Activated naive CD8-positive, alpha-beta T cell treated with anti-CD3 and anti-CD28 coated beads, Interleukin-2, amount 10 ng/mL, durations not matched to agents 7 days and 5 days (primary cell): Measurements from ENCODE around the gene SLC6A9. TPM values are rescaled to one million over a fixed set of nuclear protein-coding genes. Genes with fewer than 3 reads are reported as not detected.

Experiments
- ATAC-seq: fragments of 150-1000 bp; cut with Tn5 transposase; one replicate; pipeline ENCODE4 v1.10.0; 2021; ENCODE audit warnings: low read depth, moderate library complexity
- POLR2A ChIA-PET: fragments of 350-600 bp; sonication (Branson Sonifier 250); formaldehyde crosslinking; loops from one replicate; lab custom pipeline; 2021; ENCODE audit warnings: antibody characterized with exemption; lab: Charles Lee
- DNase-seq: peaks from one replicate; pipeline ENCODE4 v3.0.0; 2021
- H3K27ac Mint-ChIP-seq: one replicate; pipeline ENCODE4 v1.8.0; 2022; ENCODE audit warnings: mild to moderate bottlenecking, mixed read lengths
- H3K27me3 Mint-ChIP-seq: one replicate; pipeline ENCODE4 v1.8.0; 2022; ENCODE audit warnings: mild to moderate bottlenecking, moderate library complexity, mixed read lengths
- H3K36me3 Mint-ChIP-seq: one replicate; pipeline ENCODE4 v1.8.0; 2021; ENCODE audit warnings: mild to moderate bottlenecking, mixed read lengths
- H3K4me1 Mint-ChIP-seq: one replicate; pipeline ENCODE4 v1.8.0; 2021; ENCODE audit warnings: mixed read lengths
- H3K4me3 Mint-ChIP-seq: one replicate; pipeline ENCODE4 v1.8.0; 2022; ENCODE audit warnings: mild to moderate bottlenecking, moderate library complexity, mixed read lengths
- H3K9me3 Mint-ChIP-seq: one replicate; pipeline ENCODE4 v1.8.0; 2021; ENCODE audit warnings: mixed read lengths
- total RNA-seq, 2 experiments: library from RNA; stranded (reverse); gene quantifications; one replicate each; pipeline ENCODE4 v1.2.3, GENCODE V29; 2021

Gene SLC6A9
- total RNA-seq, 2 experiments from 2014 or later = 1.9 to 3.0 TPM

DNA sequence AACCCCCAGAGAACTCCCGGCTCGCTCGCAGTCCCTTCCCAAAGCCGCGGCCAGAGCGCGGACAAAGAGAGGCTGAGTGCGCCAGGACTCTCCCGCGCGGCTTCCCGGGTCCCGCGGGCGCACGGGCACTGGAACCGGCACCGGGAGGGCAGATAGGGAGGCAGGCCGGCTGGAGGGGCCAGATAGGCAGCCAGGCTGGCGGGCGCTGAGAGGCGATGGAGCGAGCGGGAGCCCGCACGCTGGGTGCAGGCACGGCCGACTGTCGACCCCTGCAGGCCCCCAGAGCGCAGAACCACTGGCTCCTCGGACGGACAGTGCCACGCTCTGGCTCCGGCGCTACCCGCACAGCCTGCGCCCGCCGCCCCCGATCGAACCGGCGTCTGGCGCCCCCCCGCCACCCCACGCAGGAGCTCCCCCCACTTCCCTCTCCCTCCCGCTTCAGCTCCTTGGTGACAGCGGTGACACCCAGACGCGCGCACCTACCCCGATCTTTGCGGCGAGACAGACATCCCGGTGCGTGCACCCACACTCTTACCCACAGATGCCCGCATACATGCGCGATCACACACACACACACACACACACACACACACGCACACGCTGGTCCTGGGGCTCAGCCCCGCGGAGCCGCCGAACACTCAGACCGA lies 534 bp downstream of the SLC6A9 start:
- peaks cover 12% of the 10 kb centered on the region for H3K4me1 Mint-ChIP-seq
- H3K9me3 Mint-ChIP-seq = no peaks in the 10 kb centered on the region
- H3K36me3 Mint-ChIP-seq = no peaks in the 10 kb centered on the region
- POLR2A ChIA-PET = interaction anchor here (0.7 to 2.3 kb wide), 7 partner anchors 10 to 672 kb away, joined by 3 to 6 read pairs (median 3); partner anchors contain the start of genes ATP6V0B, CDC20 and KDM4A
- peak overlapping the region; percentile 89 for H3K27ac Mint-ChIP-seq
- H3K27me3 Mint-ChIP-seq = no peaks in the 10 kb centered on the region
- DNase-seq (peak; percentile 72), ATAC-seq (peak; percentile 24)
- H3K4me3 Mint-ChIP-seq = peak overlapping the region; percentile 90

DNA sequence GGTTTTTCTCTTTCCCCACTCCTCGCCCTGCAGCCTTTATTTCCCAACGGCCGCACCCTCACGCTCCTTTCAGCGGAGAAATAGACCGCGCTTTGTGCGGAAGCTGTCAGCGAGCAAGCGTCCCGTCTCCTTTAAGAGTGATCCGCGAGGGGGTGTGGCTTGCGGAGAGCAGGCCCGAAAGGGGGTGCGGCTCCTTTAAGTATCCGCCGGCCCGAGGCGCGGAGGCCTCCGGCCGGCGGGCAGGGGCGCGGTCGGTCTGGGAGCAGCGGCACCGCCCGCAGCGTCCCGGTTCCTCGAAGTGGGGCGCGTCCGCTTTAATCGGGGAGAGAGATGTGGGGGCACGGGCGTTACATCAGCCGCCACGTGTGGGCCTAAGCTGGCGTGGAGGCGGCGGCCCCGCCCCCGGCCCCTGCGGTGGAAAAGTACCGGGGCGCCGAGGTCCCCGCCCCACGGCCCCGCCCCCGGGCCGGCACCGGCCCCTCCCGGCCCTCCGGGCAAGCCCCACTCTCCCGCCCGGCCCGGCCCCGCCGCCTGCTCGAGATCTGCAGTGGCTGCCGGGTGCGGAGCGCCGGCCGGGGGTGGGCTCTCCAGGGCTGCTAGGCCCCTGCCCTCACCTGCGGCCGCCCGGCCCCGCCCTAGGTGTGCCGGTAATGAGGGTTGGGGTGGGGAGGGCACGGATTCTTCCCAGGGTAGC lies 1.2 kb downstream of the SLC6A9 start:
- no peaks in the 10 kb centered on the region for H3K27me3 Mint-ChIP-seq
- DNase-seq (peak; percentile 90), ATAC-seq (peak; percentile 80)
- POLR2A ChIA-PET = interaction anchor here (0.6 to 2.3 kb wide), 5 partner anchors 9 to 672 kb away, joined by 3 to 6 read pairs (median 3); partner anchors contain the start of genes ATP6V0B, CDC20 and KDM4A
- peak overlapping the region; percentile 95 for H3K27ac Mint-ChIP-seq
- peaks cover 12% of the 10 kb centered on the region for H3K4me1 Mint-ChIP-seq
- no peaks in the 10 kb centered on the region for H3K36me3 Mint-ChIP-seq
- peak overlapping the region; percentile 98 for H3K4me3 Mint-ChIP-seq
- H3K9me3 Mint-ChIP-seq = no peaks in the 10 kb centered on the region

DNA sequence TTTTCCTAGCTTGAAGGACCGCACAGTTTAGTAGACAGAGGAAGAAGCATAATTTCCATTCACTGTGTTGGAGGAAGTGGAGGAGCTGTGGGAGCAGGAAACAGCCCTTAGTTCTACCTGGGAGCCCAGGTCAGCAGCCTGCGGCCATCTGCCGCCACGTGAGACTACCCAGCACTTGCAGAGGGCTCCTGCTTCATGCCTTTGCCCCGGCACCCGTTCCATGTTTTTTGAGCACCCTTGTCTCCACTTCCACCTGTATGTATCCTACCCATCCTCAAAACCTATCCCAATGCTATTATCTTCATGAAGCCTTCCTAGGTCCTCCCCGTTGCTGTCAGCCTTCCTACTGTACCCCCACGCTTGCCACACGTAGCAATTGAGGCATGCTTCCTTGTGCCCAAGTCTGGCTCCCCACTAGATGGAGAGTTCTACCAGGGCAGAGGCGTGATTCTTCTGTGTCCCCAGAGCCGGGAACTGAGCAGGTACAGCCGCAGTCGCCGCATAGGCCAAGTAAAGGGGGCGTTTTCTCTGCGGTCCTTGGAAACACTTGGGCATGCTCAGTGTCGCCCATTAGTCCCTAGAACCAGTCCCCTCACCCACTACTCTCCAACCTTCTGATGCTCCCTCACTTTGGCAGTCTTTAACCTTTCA lies 1.9 kb downstream of the SLC6A9 start:
- ATAC-seq = peak; percentile 14
- Mint-ChIP-seq H3K27ac (peak overlapping the region; percentile 95), H3K9me3 (no peaks in the 10 kb centered on the region), H3K4me3 (peak overlapping the region; percentile 98), H3K36me3 (no peaks in the 10 kb centered on the region), H3K4me1 (peaks cover 12% of the 10 kb centered on the region), H3K27me3 (no peaks in the 10 kb centered on the region)
- no peak for DNase-seq
- POLR2A ChIA-PET = interaction anchor here (0.6 to 2.3 kb wide), 3 partner anchors 20 to 380 kb away, joined by 3 to 6 read pairs (median 3); partner anchors contain the start of genes ATP6V0B and KDM4A

DNA sequence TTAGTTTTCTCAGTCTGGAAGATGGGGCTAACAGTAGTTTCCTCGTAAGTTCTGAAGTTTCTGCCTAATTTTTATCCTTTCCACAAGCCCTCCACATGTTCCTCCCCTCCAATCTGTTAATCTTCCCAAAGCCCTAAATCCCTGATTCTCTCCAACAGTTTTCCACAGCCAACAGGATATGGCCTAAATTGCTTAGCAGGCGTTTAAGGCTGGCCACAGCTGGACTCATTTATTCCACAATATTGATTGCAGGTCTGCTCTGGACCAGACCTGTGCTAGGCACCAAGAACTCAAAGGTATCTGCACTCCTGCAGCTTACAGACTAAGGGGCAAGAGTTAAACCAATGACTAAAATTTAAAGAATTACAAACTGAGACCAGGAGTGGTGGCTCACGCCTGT lies 3.9 kb downstream of the SLC6A9 start:
- no peaks in the 10 kb centered on the region for H3K9me3 Mint-ChIP-seq
- no peaks in the 10 kb centered on the region for H3K36me3 Mint-ChIP-seq
- POLR2A ChIA-PET = no interaction called here
- H3K27me3 Mint-ChIP-seq = no peaks in the 10 kb centered on the region
- no peak overlapping the region for H3K4me3 Mint-ChIP-seq
- DNase-seq = no peak
- ATAC-seq = no peak
- H3K4me1 Mint-ChIP-seq = peaks cover 12% of the 10 kb centered on the region
- H3K27ac Mint-ChIP-seq = peak overlapping the region; percentile 28

DNA sequence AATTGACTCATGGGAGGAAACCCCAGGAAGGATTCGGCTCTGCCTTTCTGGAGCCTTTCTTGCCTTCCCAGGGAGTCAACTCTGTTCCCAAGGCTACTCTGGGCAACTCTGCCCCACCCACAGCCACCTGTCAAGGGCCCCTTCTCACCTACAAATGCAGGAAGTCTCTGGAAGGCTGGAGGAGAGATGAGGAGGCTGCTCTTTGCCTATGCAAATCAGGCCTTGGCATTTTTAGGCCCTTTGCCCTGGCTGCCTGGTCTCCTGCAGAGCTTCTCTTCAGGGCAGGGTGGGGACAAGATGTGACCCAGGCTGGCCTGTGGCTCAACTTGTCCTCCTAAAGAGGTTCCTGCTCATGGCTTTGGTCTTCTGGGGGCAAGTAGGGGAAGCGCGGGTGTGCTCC lies 5.4 kb downstream of the SLC6A9 start:
- Mint-ChIP-seq H3K4me3 (no peak overlapping the region), H3K9me3 (no peaks in the 10 kb centered on the region), H3K4me1 (peaks cover 9% of the 10 kb centered on the region), H3K27ac (no peak overlapping the region), H3K27me3 (no peaks in the 10 kb centered on the region), H3K36me3 (no peaks in the 10 kb centered on the region)
- ATAC-seq (no peak), DNase-seq (no peak)
- POLR2A ChIA-PET = no interaction called here

DNA sequence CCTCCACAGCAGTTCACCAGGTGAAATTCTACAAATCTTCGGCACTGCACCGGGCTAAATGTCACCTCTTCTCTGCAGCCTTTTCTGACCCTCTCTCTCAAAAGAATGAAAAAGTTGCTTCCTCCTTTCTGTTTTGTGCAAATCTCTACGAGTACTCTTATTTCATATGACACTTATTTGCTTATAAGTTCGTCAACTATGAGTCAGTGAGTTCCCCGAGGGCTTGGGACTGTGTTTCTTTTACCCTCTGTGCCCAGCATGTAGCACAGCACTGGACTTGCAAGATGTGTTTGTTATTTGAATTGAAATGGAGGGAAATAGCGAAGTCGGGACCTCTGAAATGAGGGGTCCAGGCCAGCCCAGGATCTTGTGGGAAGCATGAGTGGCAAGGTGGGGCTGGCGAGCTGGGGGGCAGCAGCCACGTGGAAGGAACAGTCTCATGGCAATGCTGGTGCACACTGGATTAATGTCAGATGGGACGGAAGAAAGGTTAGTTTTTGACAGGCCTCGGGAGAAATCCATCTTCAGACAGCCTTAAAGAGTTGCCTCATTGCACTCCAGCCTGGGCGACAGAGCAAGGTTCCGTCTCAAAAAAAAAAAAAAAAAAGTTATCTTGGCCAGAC lies 6.2 kb downstream of the SLC6A9 start:
- Mint-ChIP-seq H3K27me3 (no peaks in the 10 kb centered on the region), H3K9me3 (no peaks in the 10 kb centered on the region)

DNA sequence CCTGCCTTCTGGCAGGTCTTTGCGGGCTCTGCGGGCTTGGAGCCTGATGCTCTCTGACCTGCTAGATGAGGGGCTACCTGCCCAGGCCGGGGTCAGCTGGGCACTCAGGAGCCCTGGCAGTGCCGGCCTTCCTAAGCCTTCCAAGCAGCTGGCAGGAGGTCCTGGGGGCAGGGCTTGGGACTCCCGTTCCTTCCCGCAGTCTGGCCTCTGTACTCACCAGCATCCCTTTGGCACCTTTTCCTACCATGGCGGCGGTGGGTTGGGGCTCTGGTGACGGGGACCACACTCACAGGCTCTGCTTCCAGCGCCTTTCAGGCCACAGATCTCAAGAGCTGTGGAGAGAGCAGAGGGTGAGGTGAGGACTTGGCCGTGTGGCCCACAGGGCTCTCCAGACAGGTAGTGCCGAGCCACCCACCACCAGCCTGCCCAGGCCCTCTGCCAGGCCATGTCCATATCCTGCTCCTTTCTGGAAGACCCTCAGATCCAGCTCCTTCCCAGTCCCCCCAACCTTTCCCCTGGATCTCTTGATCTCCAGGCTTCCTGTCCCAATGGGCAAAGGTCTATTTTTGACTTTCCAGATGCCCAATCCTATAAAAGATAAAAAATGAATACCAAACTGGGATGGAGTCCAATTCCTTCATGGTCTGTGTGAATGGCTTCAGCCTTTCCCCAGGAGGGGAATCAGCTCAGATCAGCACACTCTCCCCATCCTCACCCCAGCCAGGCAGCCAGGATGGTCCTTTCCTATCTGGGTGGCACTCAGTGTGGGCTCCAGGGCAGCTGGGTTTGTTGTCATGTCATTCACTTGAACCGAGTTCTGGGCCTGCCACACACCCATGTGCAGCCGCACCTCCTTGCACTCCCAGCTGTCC lies 7.0 kb downstream of the SLC6A9 start:
- Mint-ChIP-seq H3K4me1 (peaks cover 5% of the 10 kb centered on the region), H3K4me3 (no peak overlapping the region), H3K9me3 (no peaks in the 10 kb centered on the region), H3K27ac (no peak overlapping the region), H3K27me3 (no peaks in the 10 kb centered on the region), H3K36me3 (no peaks in the 10 kb centered on the region)
- POLR2A ChIA-PET = no interaction called here
- DNase-seq = no peak
- ATAC-seq = no peak

More for the DNA sequence above, 6.2 kb downstream of the SLC6A9 start:
- Mint-ChIP-seq H3K4me3 (no peak overlapping the region), H3K4me1 (peaks cover 9% of the 10 kb centered on the region), H3K36me3 (no peaks in the 10 kb centered on the region), H3K27ac (no peak overlapping the region)
- ATAC-seq = no peak
- DNase-seq = no peak
- POLR2A ChIA-PET = no interaction called here

DNA sequence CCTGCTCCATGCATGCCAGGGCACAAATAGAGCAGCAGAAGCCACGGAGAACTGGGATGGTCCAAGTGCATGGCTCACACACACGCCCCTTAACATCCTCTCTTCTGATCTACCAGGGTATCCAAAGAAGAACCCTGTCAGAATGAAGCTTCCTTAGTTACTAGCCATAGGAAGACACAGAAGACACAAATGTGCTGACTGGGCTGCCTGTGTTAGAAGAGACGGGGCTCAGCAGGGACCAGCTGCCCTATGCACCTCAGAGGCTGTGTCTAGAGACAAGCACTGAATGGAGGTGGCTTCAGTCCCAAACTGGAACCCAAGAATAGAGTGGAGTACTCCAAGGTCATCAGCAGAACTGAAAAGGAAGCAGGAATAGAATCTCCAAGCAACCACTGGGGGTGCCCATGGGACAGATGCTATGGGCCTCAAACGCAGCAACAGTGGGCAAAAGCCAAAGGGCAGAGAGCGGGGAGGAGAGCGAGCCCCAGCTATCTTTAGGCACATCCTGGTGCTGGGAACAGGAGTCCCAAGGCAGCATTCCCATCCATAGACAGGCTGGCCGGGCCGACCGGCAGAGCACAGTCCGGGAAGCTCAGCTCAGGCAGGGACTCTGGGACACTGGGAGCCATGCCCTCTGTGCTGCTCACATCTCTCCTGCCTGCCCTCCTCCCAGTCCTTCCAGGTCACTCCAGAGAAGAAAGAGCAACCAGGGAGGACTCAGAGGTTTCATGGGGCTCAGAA lies 9.5 kb downstream of the SLC6A9 start:
- no peak overlapping the region for H3K4me3 Mint-ChIP-seq
- H3K9me3 Mint-ChIP-seq = no peaks in the 10 kb centered on the region
- no peak overlapping the region for H3K27ac Mint-ChIP-seq
- no peaks in the 10 kb centered on the region for H3K36me3 Mint-ChIP-seq
- no peaks in the 10 kb centered on the region for H3K27me3 Mint-ChIP-seq
- ATAC-seq (no peak), DNase-seq (no peak)
- no peaks in the 10 kb centered on the region for H3K4me1 Mint-ChIP-seq
- POLR2A ChIA-PET = interaction anchor here (1.4 kb wide), 1 partner anchor 9 kb away, joined by 5 read pairs; the partner anchor contains the start of gene SLC6A9

DNA sequence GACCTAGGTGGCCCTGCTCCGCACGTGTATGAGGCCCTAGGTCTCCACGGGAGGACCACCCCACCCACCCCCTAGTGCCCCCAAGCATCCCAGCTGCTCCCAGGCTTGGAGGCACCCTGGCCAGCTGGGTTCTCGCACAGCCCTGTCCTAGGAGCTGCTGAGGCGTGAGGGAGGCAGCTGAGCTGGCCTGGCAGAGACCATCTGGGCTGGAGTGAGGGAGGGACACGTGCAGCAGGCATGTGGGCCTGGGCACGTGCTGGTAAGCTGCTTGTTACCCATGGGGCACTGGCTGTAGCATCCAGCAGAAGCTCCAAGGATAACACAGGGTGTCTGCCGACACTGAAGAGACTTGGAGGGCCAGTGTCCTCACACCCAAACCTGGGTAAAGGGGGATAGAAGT lies 10.1 kb downstream of the SLC6A9 start:
- POLR2A ChIA-PET = interaction anchor here (1.4 kb wide), 1 partner anchor 10 kb away, joined by 5 read pairs; the partner anchor contains the start of gene SLC6A9
- DNase-seq = no peak
- H3K27ac Mint-ChIP-seq = no peak overlapping the region
- H3K36me3 Mint-ChIP-seq = no peaks in the 10 kb centered on the region
- no peak overlapping the region for H3K4me3 Mint-ChIP-seq
- H3K4me1 Mint-ChIP-seq = no peaks in the 10 kb centered on the region
- ATAC-seq = no peak
- H3K9me3 Mint-ChIP-seq = no peaks in the 10 kb centered on the region
- H3K27me3 Mint-ChIP-seq = no peaks in the 10 kb centered on the region

DNA sequence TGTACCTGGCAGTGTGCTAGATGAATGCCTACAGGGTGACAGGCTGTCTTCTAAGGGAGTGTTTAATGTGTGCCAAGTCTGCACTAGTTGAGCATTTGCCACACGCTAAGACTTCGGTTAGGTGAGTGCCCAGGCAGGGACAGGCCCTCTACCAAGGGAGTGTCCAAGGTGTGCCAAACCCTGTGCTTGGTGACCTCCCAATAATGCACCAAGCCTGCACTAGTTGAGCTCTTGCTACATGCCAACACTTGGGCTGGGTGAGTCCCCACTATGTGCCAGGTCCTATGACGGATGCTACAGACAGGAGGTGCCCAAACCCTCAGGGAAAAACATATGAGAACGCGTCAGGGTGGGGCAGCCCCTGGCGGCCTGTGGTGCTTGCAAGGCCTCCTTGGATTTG lies 10.8 kb downstream of the SLC6A9 start:
- no peaks in the 10 kb centered on the region for H3K27me3 Mint-ChIP-seq
- DNase-seq (no peak), ATAC-seq (no peak)
- POLR2A ChIA-PET = interaction anchor here (1.4 kb wide), 1 partner anchor 10 kb away, joined by 5 read pairs; the partner anchor contains the start of gene SLC6A9
- no peaks in the 10 kb centered on the region for H3K9me3 Mint-ChIP-seq
- no peaks in the 10 kb centered on the region for H3K36me3 Mint-ChIP-seq
- H3K27ac Mint-ChIP-seq = no peak overlapping the region
- no peaks in the 10 kb centered on the region for H3K4me1 Mint-ChIP-seq
- H3K4me3 Mint-ChIP-seq = no peak overlapping the region

DNA sequence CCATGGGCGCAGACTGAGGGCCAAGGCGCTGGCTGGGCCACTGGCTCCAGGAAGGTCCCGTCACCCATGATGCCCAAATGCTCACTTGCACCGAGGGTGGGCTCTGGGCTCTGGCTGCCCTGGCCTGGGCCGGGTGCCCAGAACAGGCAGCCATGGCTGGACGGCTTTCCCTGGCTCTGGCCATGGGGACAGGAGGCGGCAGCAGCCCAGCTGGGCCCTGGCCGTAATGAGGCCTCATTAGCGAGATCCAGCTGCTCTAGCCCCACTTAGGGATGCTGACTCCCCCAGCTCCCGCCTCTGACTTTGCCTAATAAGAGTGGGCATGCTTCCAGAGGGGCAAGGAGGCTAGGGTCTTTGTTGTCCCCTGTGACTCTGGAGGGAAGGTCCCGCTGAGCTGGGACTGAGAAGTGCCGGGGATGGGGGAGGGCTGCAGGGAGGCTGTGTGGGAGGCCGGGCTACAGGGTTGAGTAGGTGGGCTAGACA lies 11.8 kb downstream of the SLC6A9 start:
- ATAC-seq (no peak), DNase-seq (no peak)
- Mint-ChIP-seq H3K4me3 (no peak overlapping the region), H3K36me3 (no peaks in the 10 kb centered on the region), H3K4me1 (no peaks in the 10 kb centered on the region), H3K27ac (no peak overlapping the region), H3K27me3 (peaks cover under 1% of the 10 kb centered on the region), H3K9me3 (no peaks in the 10 kb centered on the region)
- POLR2A ChIA-PET = no interaction called here
